Kidney (tissue), 14 donors: ENCODE results near the gene KIAA2012. TPM values are rescaled to one million over a fixed set of nuclear protein-coding genes. Genes with fewer than 3 reads are reported as not detected.

Experiments used
- DNase-seq, 5 donors: peaks; one replicate each; pipeline ENCODE4 v3.0.0-alpha.2; 2013 to 2020
- FAIRE-seq: peaks from 2 replicates; lab custom pipeline; 2012; peaks lifted over from hg19 to GRCh38; lab: Jason Lieb, UNC
- H3K27ac ChIP-seq, 2 donors: one replicate each; pipeline ENCODE4 v1.7.0; 2013; ENCODE audit warnings: low read depth in 2 of 2, low read length in 2 of 2, inconsistent platforms in 1 of 2
- H3K27me3 ChIP-seq: one replicate; pipeline ENCODE4 v1.7.1; 2013; ENCODE audit warnings: low read length, inconsistent platforms; ENCODE audit not compliant: control insufficient read depth, insufficient read depth
- H3K36me3 ChIP-seq, 3 donors: one replicate each; pipeline versions ENCODE4 v1.7.0 to v1.7.1; 2013; ENCODE audit warnings: low read length in 3 of 3, control low read depth in 1 of 3, inconsistent platforms in 1 of 3; ENCODE audit not compliant: insufficient read depth in 3 of 3, control insufficient read depth in 2 of 3
- H3K4me1 ChIP-seq, 3 donors: one replicate each; pipeline versions ENCODE4 v1.7.0 to v1.7.1; 2013; ENCODE audit warnings: low read length in 3 of 3, inconsistent platforms in 1 of 3, low read depth in 1 of 3; ENCODE audit not compliant: control insufficient read depth in 2 of 3, insufficient read depth in 2 of 3
- H3K4me3 ChIP-seq, 3 donors: one replicate each; pipeline versions ENCODE4 v1.7.0 to v1.8.1; 2013; ENCODE audit warnings: low read length in 3 of 3, control low read depth in 1 of 3, inconsistent platforms in 1 of 3
- H3K9ac ChIP-seq, 3 donors: one replicate each; pipeline versions ENCODE4 v1.7.0 to v1.7.1; 2013; ENCODE audit warnings: low read length in 3 of 3, control low read depth in 1 of 3, inconsistent platforms in 1 of 3
- H3K9me3 ChIP-seq, 3 donors: one replicate each; pipeline versions ENCODE4 v1.7.0 to v1.7.1; 2013; ENCODE audit warnings: low read length in 3 of 3, control low read depth in 1 of 3, inconsistent platforms in 1 of 3; ENCODE audit not compliant: control insufficient read depth in 2 of 3, insufficient read depth in 1 of 3
- CTCF ChIP-seq: IDR thresholded peaks from 3 replicates; pipeline ENCODE4 v1.5.1; 2012; ENCODE audit warnings: mild to moderate bottlenecking, moderate library complexity, borderline replicate concordance; ENCODE audit not compliant: insufficient read depth; ENCODE audit errors: extremely low read depth
- intact Hi-C: fragments of 100-400 bp; cut with DNase I; formaldehyde crosslinking; loops from one replicate; pipeline ENCODE4 v1.11.1; 2022
- polyA plus RNA-seq: library from polyadenylated mRNA; stranded (reverse); fragments of 350-450 nt; fragmentation: Illumina TruSeq; extraction: RNeasy Lipid Tissue Mini Kit (QIAGEN cat#74804); gene quantifications from one replicate; pipeline ENCODE4 v1.2.3, GENCODE V29; 2014; ENCODE audit warnings: low read depth, low replicate concordance; ENCODE audit not compliant: insufficient read depth
- total RNA-seq: library from RNA; stranded (reverse); fragmentation: NEBNext Ultra II Directional; extraction: Animal tissue kit (Norgen Biotek cat#: 25700); gene quantifications from one replicate; pipeline ENCODE4 v1.2.1, GENCODE V29; 2021
- donor health status: control.
- donor health status: control.
- donor health status: control.
- donor health status: control.
- donor health status: control.
- donor health status: DM: yes; HTN: yes; CAD: no.
- donor health status: Normal renal cell carcinoma (clear cell type).

Gene KIAA2012
- total and polyA plus RNA-seq, 2 donors from 2014 or later: not detected

- DNase-seq: peak in 3 of 5 donors; percentile 76 to 89 (median 81)
- Histone ChIP-seq H3K9ac (no peak overlapping the region), H3K27ac (no peak overlapping the region), H3K4me1 (no peaks in the 10 kb centered on the region), H3K27me3 (no peaks in the 10 kb centered on the region), H3K9me3 (no peaks in the 10 kb centered on the region), H3K36me3 (no peaks in the 10 kb centered on the region), H3K4me3 (no peak overlapping the region)
- TF ChIP-seq CTCF: no peak
- intact Hi-C loops: no loop called here
- FAIRE-seq: no peak
Observed at GRCh38 chr2:202069170-202070067, 3.6 kb upstream of the KIAA2012 start.

- intact Hi-C loops: no loop called here
Observed at GRCh38 chr2:202071107-202071506, 1.9 kb upstream of the KIAA2012 start.

GRCh38 chr2:202072226-202072625 is 829 bp upstream of the KIAA2012 start:
- H3K36me3 ChIP-seq: no peaks in the 10 kb centered on the region
- no peak overlapping the region for H3K9ac ChIP-seq
- no peak for TF ChIP-seq CTCF
- no peaks in the 10 kb centered on the region for H3K9me3 ChIP-seq
- no peaks in the 10 kb centered on the region for H3K4me1 ChIP-seq
- no peak overlapping the region for H3K27ac ChIP-seq
- no peaks in the 10 kb centered on the region for H3K27me3 ChIP-seq
- H3K4me3 ChIP-seq: no peak overlapping the region
- intact Hi-C loops: no loop called here
- DNase-seq (peak in 1 of 5 donors; percentile 19), FAIRE-seq (no peak)

More at GRCh38 chr2:202071107-202071506, 1.9 kb upstream of the KIAA2012 start:
- H3K9ac ChIP-seq: no peak overlapping the region
- DNase-seq (no peak), FAIRE-seq (no peak)
- no peaks in the 10 kb centered on the region for H3K9me3 ChIP-seq
- H3K36me3 ChIP-seq: no peaks in the 10 kb centered on the region
- no peak overlapping the region for H3K27ac ChIP-seq
- no peak overlapping the region for H3K4me3 ChIP-seq
- no peaks in the 10 kb centered on the region for H3K27me3 ChIP-seq
- no peak for TF ChIP-seq CTCF
- no peaks in the 10 kb centered on the region for H3K4me1 ChIP-seq
